Activated CD4-positive, alpha-beta T cell treated with anti-CD3 and anti-CD28 coated beads for 24 hours (primary cell): ENCODE results near the gene GPR22.

Experiments used
- DNase-seq, 2 donors: peaks; one replicate each; pipeline ENCODE4 v3.0.0-alpha.2; 2020; ENCODE audit warnings: low read depth in 2 of 2

Gene GPR22

GRCh38 chr7:107469929-107470328, at the start of gene GPR22:
GPR22 (plus strand) TSS chr7:107470057; CDS start chr7:107474061, 4,004 bp downstream.
- DNase-seq, result no peak

- DNase-seq, result no peak
Observed at GRCh38 chr7:107427462-107427861, 42.4 kb upstream of the GPR22 start.

GRCh38 chr7:107428642-107429041, 41.2 kb upstream of the GPR22 start:
- no peak for DNase-seq

- DNase-seq, result no peak
Observed at GRCh38 chr7:107430057-107430456, 39.8 kb upstream of the GPR22 start.

GRCh38 chr7:107432261-107432660, 37.6 kb upstream of the GPR22 start:
- no peak for DNase-seq

GRCh38 chr7:107435749-107436148, 34.1 kb upstream of the GPR22 start:
- DNase-seq, result no peak

- no peak for DNase-seq
Observed at GRCh38 chr7:107439025-107439424, 30.8 kb upstream of the GPR22 start.

GRCh38 chr7:107441581-107442422, 28.1 kb upstream of the GPR22 start:
- DNase-seq, result no peak

- no peak for DNase-seq
Observed at GRCh38 chr7:107442678-107443077, 27.2 kb upstream of the GPR22 start.

GRCh38 chr7:107446531-107446930, 23.3 kb upstream of the GPR22 start:
- DNase-seq, result peak in 1 of 2 donors; percentile 1

- no peak for DNase-seq
Observed at GRCh38 chr7:107446988-107447387, 22.9 kb upstream of the GPR22 start.

- no peak for DNase-seq
Observed at GRCh38 chr7:107450970-107451369, 18.9 kb upstream of the GPR22 start.

- no peak for DNase-seq
Observed at GRCh38 chr7:107453388-107453787, 16.5 kb upstream of the GPR22 start.

- no peak for DNase-seq
Observed at GRCh38 chr7:107461938-107462533, 7.8 kb upstream of the GPR22 start.

GRCh38 chr7:107463139-107464078, 6.4 kb upstream of the GPR22 start:
- peak in 1 of 2 donors; percentile 7 for DNase-seq

- DNase-seq, result no peak
Observed at GRCh38 chr7:107464666-107465226, 5.1 kb upstream of the GPR22 start.

- DNase-seq, result no peak
Observed at GRCh38 chr7:107467972-107468371, 1.9 kb upstream of the GPR22 start.

- no peak for DNase-seq
Observed at GRCh38 chr7:107468824-107469223, 1.0 kb upstream of the GPR22 start.

GRCh38 chr7:107471292-107472070, 1.6 kb downstream of the GPR22 start:
- no peak for DNase-seq

- no peak for DNase-seq
Observed at GRCh38 chr7:107472116-107472515, 2.3 kb downstream of the GPR22 start.

GRCh38 chr7:107474104-107474521, 4.3 kb downstream of the GPR22 start:
- DNase-seq, result no peak
